Lung (tissue), 12 donors: Measurements from ENCODE around the gene DDX10. TPM values are rescaled to one million over a fixed set of nuclear protein-coding genes. Genes with fewer than 3 reads are reported as not detected.
A peak's percentile ranks its signal among the peaks of the same experiment; 100 is the strongest.

Experiments used
- ATAC-seq: fragments of 200-7000 bp; cut with Tn5 transposase; one replicate; pipeline ENCODE4 v1.9.1; 2020; ENCODE audit warnings: moderate number of reproducible peaks; ENCODE audit not compliant: insufficient read depth, low FRiP score
- DNase-seq, 3 donors: peaks; one replicate each; pipeline ENCODE4 v3.0.0-alpha.2; 2013 to 2017
- H3K27ac ChIP-seq, 2 donors: one replicate each; pipeline ENCODE4 v1.5.1; 2013; ENCODE audit warnings: mild to moderate bottlenecking in 2 of 2, moderate library complexity in 2 of 2, control low read depth in 1 of 2, inconsistent platforms in 1 of 2, low read depth in 1 of 2, low read length in 1 of 2
- H3K27me3 ChIP-seq, 3 donors: one replicate each; pipeline ENCODE4 v1.5.1; 2013; ENCODE audit warnings: low read length in 2 of 3; ENCODE audit not compliant: control insufficient read depth in 3 of 3, insufficient read depth in 3 of 3
- H3K36me3 ChIP-seq, 4 donors: one replicate each; pipeline ENCODE4 v1.5.1; 2013; ENCODE audit warnings: low read length in 4 of 4, mild to moderate bottlenecking in 1 of 4, moderate library complexity in 1 of 4; ENCODE audit not compliant: control insufficient read depth in 4 of 4, insufficient read depth in 4 of 4
- H3K4me1 ChIP-seq, 5 donors: one replicate each; pipeline ENCODE4 v1.5.1; 2013; ENCODE audit warnings: low read length in 5 of 5, mild to moderate bottlenecking in 2 of 5, moderate library complexity in 1 of 5; ENCODE audit not compliant: control insufficient read depth in 5 of 5, insufficient read depth in 5 of 5
- H3K4me3 ChIP-seq: one replicate; pipeline ENCODE4 v1.5.1; 2013; ENCODE audit warnings: mild to moderate bottlenecking, control low read depth, moderate library complexity
- H3K9ac ChIP-seq, 2 donors: one replicate each; pipeline ENCODE4 v1.5.1; 2013; ENCODE audit warnings: low read length in 2 of 2, control low read depth in 1 of 2; ENCODE audit not compliant: insufficient read depth in 1 of 2
- H3K9me3 ChIP-seq, 4 donors: one replicate each; pipeline ENCODE4 v1.5.1; 2013; ENCODE audit warnings: low read length in 3 of 4, mild to moderate bottlenecking in 1 of 4, moderate library complexity in 1 of 4; ENCODE audit not compliant: control insufficient read depth in 4 of 4, insufficient read depth in 3 of 4
- CTCF ChIP-seq: IDR thresholded peaks from 2 replicates; pipeline ENCODE4 v1.5.1; 2012; ENCODE audit warnings: mild to moderate bottlenecking; ENCODE audit errors: control extremely low read depth, extremely low read depth
- WGBS, 2 donors: extraction: QIAGEN DNeasy Blood & Tissue Kit; methylation state at CpG; one replicate each; pipeline ENCODE4 v1.1.7; 2013; 5-methylcytosine and 5-hydroxymethylcytosine counted together
- polyA plus RNA-seq, 2 donors: library from polyadenylated mRNA; stranded (reverse); fragments of 200-250 nt; gene quantifications; one replicate each; pipeline ENCODE4 v1.2.1, GENCODE V29; 2013
- total RNA-seq, 2 donors: library from RNA; depleted of rRNA in 1 of 2; stranded (reverse); fragments of >200 nt in 1 of 2; gene quantifications; one replicate each; pipeline ENCODE4 v1.2.1, GENCODE V29; 2014 to 2021
- donor health status: control.
- donor health status: control.
- donor health status: Bipolar disorder and iron deficiency.
- donor health status: healthy.
- donor health status: DM: yes; HTN: yes; CAD: no.

DDX10 gene
- total and polyA plus RNA-seq, 4 donors = 13.9 to 30.5 (median 18.8) TPM

GRCh38 chr11:108877178-108877577 is 212.3 kb downstream of the DDX10 start:
- Histone ChIP-seq H3K27me3 (no peaks in the 10 kb centered on the region), H3K9ac (no peak overlapping the region), H3K4me3 (no peak overlapping the region), H3K27ac (no peak overlapping the region), H3K9me3 (no peaks in the 10 kb centered on the region), H3K36me3 (no peaks in the 10 kb centered on the region), H3K4me1 (peaks cover 0 to 2% (median 0%) of the 10 kb centered on the region in 5 donors)
- WGBS, 2 donors = 81 to 85% methylated on average over 2 of the region's 2 CpGs
- DNase-seq (no peak), ATAC-seq (no peak)
- no peak for TF ChIP-seq CTCF

- DNase-seq = peak in 1 of 3 donors; percentile 32
- 48 to 53% methylated on average over 5 of the region's 5 CpGs for WGBS, 2 donors
These were observed 215.6 kb downstream of the DDX10 start for GRCh38 chr11:108880510-108880909.

GRCh38 chr11:108881131-108881530 is 216.3 kb downstream of the DDX10 start:
- DNase-seq = no peak
- ATAC-seq = no peak
- Histone ChIP-seq H3K36me3 (no peaks in the 10 kb centered on the region), H3K4me3 (no peak overlapping the region), H3K9ac (no peak overlapping the region), H3K27me3 (no peaks in the 10 kb centered on the region), H3K27ac (no peak overlapping the region), H3K9me3 (no peaks in the 10 kb centered on the region), H3K4me1 (peaks cover 0 to 2% (median 0%) of the 10 kb centered on the region in 5 donors)
- no peak for TF ChIP-seq CTCF

More at GRCh38 chr11:108880510-108880909, 215.6 kb downstream of the DDX10 start:
- TF ChIP-seq CTCF = no peak
- Histone ChIP-seq H3K9me3 (no peaks in the 10 kb centered on the region), H3K4me3 (no peak overlapping the region), H3K4me1 (peaks cover 0 to 2% (median 0%) of the 10 kb centered on the region in 5 donors), H3K9ac (no peak overlapping the region), H3K36me3 (no peaks in the 10 kb centered on the region), H3K27me3 (no peaks in the 10 kb centered on the region), H3K27ac (no peak overlapping the region)
- ATAC-seq = no peak

GRCh38 chr11:108882211-108882831 is 217.5 kb downstream of the DDX10 start:
- H3K4me1 ChIP-seq = peaks cover 0 to 2% (median 0%) of the 10 kb centered on the region in 5 donors
- WGBS, 2 donors = 74 to 80% methylated on average over 5 of the region's 5 CpGs
- H3K27me3 ChIP-seq = no peaks in the 10 kb centered on the region
- no peak overlapping the region for H3K27ac ChIP-seq
- ATAC-seq = no peak
- no peaks in the 10 kb centered on the region for H3K36me3 ChIP-seq
- no peak overlapping the region for H3K9ac ChIP-seq
- H3K9me3 ChIP-seq = no peaks in the 10 kb centered on the region
- no peak for TF ChIP-seq CTCF
- H3K4me3 ChIP-seq = no peak overlapping the region
- no peak for DNase-seq
